Right forelimb (tissue), 1 donor: ENCODE measurements around the gene BCR.
"Not testable (repeated sequence)": the region's sequence is repeated elsewhere in the genome, so short reads cannot be mapped to it uniquely, and the experiment has no call there.

Source experiments
- DNase-seq: peaks from one replicate; pipeline ENCODE4 v3.0.0-alpha.2; 2018

The BCR gene

GRCh38 chr22:23323960-23324688, 143.8 kb downstream of the BCR start:
- DNase-seq: not testable (repeated sequence)

- no peak for DNase-seq
Observed at GRCh38 chr22:23325183-23325582, 144.9 kb downstream of the BCR start.

GRCh38 chr22:23333822-23334221, 153.5 kb downstream of the BCR start:
- not testable (repeated sequence) for DNase-seq

- not testable (repeated sequence) for DNase-seq
Observed at GRCh38 chr22:23337672-23338071, 157.4 kb downstream of the BCR start.

- DNase-seq: not testable (repeated sequence)
Observed at GRCh38 chr22:23341942-23342695, 161.8 kb downstream of the BCR start.

- no peak for DNase-seq
Observed at GRCh38 chr22:23351321-23351720, 171.0 kb downstream of the BCR start.

GRCh38 chr22:23353004-23353403, 172.7 kb downstream of the BCR start:
- no peak for DNase-seq

- DNase-seq: no peak
Observed at GRCh38 chr22:23353696-23354095, 173.4 kb downstream of the BCR start.

- no peak for DNase-seq
Observed at GRCh38 chr22:23356094-23356493, 175.8 kb downstream of the BCR start.

- DNase-seq: no peak
Observed at GRCh38 chr22:23357053-23357452, 176.7 kb downstream of the BCR start.

- DNase-seq: no peak
Observed at GRCh38 chr22:23359583-23360123, 179.3 kb downstream of the BCR start.

- DNase-seq: no peak
Observed at GRCh38 chr22:23361676-23362075, 181.4 kb downstream of the BCR start.

GRCh38 chr22:23363683-23364082, 183.4 kb downstream of the BCR start:
- no peak for DNase-seq

GRCh38 chr22:23364389-23364788, 184.1 kb downstream of the BCR start:
- no peak for DNase-seq

- DNase-seq: no peak
Observed at GRCh38 chr22:23365524-23365923, 185.2 kb downstream of the BCR start.

GRCh38 chr22:23365961-23366360, 185.7 kb downstream of the BCR start:
- DNase-seq: no peak

- DNase-seq: not testable (repeated sequence)
Observed at GRCh38 chr22:23367196-23367595, 186.9 kb downstream of the BCR start.
